ENCODE data around the gene SP7.
"Not testable (repeated sequence)": the region's sequence is repeated elsewhere in the genome, so short reads cannot be mapped to it uniquely, and the experiment has no call there.

SP7 gene

DNA sequence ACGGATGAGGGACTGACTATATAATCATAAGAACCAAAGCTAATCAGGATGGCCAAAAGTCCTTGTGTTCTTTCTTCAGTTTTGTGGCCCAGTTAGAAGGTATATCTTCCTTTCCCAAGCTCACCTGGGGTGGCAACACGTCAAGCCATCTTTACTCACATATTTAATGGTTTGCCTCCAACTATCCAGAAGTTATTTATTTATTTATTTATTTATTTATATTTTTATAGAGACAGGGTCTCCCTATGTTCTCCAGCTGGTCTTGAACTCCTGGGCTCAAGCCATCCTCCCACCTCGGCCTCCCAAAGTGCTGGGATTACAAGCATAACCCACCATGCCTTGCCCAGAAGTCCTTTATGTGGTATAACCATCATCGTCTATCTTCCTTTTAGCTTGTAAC lies 11.8 kb upstream of the SP7 start:
- FAIRE-seq, result no peak
- DNase-seq (ENCODE audit: insufficient read length, low spot score), result no peak

DNA sequence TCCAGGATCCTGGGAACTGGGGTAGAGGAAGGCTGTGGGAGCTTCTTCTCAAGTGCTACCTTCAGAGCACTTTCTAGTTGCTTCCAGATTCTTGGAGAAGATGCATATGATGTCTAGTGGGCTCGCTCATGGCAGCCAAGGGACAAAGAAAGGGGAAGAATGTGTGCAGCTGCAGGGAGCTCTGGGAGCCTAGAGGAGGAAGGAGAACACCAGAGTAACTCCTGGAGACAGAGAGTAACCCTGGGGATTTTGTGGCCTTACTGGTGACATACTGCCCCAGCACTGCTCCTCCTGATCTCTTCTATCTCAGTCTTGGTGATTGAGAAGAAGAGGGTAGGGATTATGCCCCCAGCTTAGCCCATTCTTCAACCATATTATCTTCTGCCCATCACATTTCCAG lies 10.3 kb upstream of the SP7 start:
- DNase-seq (ENCODE audit: insufficient read length, low spot score) (no peak), FAIRE-seq (no peak)

DNA sequence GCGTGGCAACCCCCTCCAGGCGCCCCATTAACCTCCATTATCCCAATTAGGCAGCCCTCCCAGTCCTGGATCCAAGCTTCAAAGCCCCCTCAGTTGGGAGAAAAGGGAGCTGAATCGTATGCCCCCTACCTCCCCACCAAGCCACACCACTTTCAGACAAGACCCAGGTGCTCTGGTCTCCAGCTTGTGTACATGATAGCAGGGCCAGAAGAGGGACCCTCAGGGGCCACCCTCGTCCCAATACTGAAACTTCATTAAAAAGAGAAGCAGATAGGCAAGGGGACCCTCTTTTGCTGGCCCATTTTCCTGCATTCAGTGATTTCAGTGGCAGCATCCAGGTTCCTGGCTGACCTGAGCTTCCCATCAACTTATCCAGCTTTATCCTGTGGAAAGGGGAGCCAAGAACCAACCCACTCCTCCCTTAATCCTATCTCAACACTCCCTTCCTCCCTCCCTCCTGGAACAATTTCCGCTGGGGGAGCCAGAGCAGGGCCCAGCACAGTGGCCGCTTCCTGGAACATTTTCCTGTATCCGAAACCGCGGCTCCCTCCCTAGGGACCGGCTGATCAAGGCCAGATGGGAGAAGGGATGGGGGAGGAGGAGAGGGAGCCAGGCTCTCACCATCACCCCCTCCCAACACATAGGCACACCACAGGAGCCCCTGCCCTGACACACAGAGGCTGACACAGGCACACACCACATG lies 9.5 kb upstream of the SP7 start:
- no peak for FAIRE-seq
- no peak for DNase-seq (ENCODE audit: insufficient read length, low spot score)

DNA sequence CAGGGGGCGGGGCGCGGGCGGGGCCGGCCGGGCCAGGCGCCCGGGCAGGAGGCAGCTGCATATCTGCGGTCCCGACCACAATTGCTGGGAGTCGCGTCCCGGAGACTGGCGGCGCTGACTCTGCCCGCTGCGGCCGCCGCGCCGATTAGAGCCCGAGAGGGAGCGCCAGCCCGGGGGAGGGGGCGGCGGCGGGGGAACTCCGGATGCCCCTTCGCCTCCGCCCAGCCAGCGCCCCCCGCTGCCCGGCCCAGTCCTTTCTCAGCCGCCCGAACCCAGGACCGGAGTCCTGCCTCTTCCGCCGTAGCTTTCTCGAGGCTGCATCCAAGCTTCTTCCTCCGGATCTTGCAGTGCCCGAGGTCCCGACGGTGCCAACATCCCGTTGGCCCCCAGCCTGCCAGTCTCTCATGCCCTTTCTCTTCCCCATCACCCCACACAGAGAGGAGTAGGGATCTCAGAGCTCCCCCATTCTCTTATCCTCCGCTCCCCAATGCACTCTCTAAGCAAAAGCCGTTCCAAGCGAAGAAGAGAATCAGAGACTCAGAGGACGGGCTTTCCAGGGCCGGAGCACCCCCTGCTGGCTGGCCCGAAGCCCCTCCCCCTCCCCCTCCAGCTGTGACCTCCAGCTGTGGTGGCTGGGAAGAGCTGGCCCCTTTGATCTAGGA lies 8.8 kb upstream of the SP7 start:
- FAIRE-seq (no peak), DNase-seq (ENCODE audit: insufficient read length, low spot score) (peak; percentile 72)

DNA sequence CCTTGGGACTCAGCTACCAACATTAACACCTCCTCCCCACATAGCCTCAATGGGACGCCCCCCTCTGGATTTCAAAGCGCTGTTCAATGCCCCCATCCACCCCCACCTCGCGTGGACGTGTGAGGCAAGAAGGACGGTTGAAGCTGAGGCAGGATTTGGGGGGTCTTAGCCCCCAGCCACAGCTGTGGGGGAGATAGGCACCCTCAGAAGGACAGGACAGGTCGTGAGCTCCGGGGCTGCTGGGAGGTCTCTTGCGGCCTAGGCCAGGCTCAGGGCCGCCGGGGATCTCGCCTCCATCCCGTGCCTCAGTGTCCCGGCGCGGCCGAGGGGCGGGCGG lies 8.3 kb upstream of the SP7 start:
- DNase-seq (ENCODE audit: insufficient read length, low spot score), result no peak
- FAIRE-seq, result no peak

DNA sequence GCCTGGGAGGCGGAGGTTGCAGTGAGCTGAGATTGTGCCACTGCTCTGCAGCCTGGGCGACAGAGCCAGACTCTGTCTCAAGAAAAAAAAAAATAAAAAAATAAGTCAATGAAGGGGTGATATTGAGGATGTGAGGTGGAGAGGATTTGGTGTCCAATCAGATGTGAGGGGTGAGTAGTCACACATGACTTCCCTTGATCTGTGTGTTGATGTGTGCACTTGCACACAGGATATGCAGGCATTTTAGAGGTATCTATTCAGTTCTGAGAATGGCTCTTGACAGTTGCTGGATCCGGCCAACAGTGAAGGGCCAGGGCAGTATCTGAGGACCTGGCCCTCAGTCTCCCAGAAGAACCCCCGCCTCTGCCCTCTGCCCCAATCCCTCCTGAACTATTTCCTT lies 7.8 kb upstream of the SP7 start:
- FAIRE-seq, result no peak
- DNase-seq (ENCODE audit: insufficient read length, low spot score), result no peak

- DNase-seq (ENCODE audit: insufficient read length, low spot score), result no peak
- no peak for FAIRE-seq
Measured at GRCh38 chr12:53343449-53343848, 7.3 kb upstream of the SP7 start.

DNA sequence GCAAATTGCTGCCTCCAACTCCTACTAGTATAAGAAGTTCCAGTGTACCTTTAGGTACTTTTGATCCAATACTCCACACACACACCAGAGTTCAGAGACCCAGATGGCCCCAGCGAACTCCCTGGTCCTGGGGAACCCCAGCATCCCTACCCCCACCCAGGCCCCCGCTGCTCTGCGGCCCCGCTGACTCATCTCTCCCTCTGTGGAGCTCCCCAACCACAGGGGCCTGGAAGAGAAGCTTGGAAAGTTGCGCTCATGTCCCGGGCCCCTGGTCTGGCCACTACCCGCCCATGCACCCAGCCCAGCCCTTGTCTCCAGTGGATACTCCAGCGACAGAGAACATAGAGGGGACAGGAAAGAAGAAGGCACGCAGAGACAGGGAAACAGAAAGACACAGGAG lies 4.2 kb upstream of the SP7 start:
- FAIRE-seq, result no peak
- DNase-seq (ENCODE audit: insufficient read length, low spot score), result no peak

DNA sequence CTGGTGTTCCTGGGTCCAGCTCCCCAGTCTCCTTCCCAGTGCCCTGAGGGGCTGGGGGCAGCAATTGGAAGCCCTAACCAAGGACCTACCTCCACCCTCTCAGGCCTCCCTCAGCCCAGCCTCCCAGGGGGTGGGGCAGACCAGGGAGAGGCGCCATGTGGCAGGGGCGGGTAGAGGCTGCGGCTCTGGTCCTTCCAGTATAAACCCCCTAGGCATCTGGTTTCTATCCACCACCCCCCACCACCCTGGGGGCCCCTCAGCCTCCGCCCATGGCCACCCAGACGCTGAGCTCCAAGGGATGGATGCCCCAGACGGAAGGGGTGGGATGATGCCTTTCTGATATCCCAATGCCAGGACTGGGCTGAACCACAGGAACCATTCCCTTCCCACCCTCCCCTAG lies 2.8 kb upstream of the SP7 start:
- no peak for FAIRE-seq
- no peak for DNase-seq (ENCODE audit: insufficient read length, low spot score)

DNA sequence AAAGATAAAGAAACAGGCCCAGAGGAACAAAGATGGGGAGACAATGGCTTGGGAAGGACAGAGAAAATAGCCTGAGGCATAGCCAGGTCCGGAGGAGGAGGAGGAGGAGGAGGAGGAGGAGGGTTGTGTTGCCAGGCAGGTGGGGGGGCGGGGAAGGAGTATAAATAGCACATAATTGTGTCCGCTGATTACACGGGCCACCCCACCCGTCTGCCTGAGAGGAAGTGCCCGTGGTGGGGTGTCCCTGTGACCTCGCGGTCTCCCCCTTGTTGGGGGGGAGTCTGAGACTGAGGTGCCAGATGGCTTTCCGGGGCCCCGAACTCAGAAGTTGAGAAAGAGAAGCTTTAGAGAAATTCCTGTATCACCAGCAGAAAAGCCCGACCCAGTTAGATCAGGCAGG lies 1.9 kb upstream of the SP7 start:
- DNase-seq (ENCODE audit: insufficient read length, low spot score) (no peak), FAIRE-seq (no peak)

DNA sequence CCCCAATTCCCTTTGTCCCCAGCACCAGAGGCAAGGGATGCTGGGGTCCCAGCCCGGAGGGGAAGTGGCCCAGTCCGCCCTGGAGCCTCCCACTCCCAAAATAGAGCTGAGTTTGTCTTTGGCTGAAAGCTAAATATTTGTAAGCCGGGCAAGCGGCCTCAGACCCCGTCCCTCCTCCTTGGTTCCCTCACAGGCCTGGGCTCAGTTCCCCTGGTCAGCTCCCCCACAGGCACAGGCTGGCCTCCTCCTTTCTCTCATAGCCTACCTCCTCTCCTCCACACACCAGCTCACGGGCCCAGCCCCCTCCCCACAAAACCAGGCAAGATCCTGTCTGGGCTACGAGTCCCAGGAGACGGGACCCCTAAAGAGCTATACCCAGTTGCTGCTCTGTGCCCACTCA lies 1.3 kb downstream of the SP7 start:
- DNase-seq (ENCODE audit: insufficient read length, low spot score) (no peak), FAIRE-seq (no peak)

- FAIRE-seq, result no peak
- no peak for DNase-seq (ENCODE audit: insufficient read length, low spot score)
Measured at GRCh38 chr12:53333845-53334244, 2.3 kb downstream of the SP7 start.

- DNase-seq (ENCODE audit: insufficient read length, low spot score) (no peak), FAIRE-seq (no peak)
Measured at GRCh38 chr12:53333289-53333688, 2.9 kb downstream of the SP7 start.

- no peak for FAIRE-seq
Measured at GRCh38 chr12:53332744-53333143, 3.4 kb downstream of the SP7 start.

DNA sequence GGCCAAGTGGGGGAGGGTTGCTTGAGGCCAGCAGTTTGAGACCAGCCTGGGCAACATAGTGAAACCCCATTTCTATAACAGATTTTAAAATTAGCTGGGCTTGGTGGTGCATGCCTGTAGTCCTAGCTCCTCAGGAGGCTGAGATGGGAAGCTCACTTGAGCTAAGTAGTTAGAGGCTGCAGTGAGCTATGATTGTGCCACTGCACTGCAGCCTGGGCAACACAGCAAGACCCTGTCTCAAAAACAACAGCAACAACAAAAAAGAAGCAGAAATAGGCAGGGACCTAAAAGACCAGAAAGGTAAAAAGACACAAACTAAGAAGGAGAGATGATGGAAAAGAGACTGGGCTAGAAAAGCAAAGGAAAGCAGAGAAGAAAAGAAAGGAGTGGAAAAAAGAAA lies 3.8 kb downstream of the SP7 start:
- not testable (repeated sequence) for DNase-seq (ENCODE audit: insufficient read length, low spot score); FAIRE-seq

More at GRCh38 chr12:53332744-53333143, 3.4 kb downstream of the SP7 start:
- DNase-seq (ENCODE audit: insufficient read length, low spot score), result no peak

DNA sequence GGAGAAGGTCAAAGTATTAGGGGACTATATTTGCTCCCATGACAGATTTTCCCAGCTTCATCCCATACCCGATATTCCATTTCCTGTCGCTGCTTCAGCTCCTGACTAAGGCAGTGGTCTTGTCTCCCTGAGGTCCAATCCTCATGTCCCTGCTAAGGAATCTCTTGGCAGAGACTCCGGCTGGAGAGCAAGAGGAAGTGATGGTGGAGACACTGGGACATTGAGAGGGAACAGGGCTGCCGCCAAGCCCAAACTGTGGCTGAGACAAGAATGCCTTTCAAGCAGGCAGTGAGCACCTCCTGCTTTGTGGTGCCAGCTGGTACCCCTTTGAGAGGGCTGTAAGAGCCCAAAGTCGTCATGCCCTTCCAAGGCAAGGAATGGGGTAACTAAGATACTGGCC lies 5.5 kb downstream of the SP7 start:
- no peak for FAIRE-seq
- no peak for DNase-seq (ENCODE audit: insufficient read length, low spot score)

DNA sequence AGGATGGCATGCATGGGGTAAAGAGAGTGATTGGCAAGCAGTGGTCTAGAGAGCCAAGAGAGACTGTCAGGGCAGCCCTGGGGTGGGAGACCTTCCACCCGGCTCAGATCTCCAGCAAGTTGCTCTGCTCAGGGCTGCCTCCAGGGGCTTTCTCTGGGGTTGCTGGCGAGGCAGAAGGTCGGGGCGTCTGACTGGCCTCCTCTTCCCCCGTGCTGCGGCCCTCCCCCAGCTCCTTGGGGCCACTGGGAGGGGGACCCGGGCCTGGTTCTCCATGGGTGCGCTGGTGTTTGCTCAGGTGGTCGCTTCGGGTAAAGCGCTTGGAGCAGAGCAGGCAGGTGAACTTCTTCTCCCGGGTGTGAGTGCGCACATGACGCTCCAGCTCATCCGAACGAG lies 8.1 kb downstream of the SP7 start:
- DNase-seq (ENCODE audit: insufficient read length, low spot score) (no peak), FAIRE-seq (no peak)

DNA sequence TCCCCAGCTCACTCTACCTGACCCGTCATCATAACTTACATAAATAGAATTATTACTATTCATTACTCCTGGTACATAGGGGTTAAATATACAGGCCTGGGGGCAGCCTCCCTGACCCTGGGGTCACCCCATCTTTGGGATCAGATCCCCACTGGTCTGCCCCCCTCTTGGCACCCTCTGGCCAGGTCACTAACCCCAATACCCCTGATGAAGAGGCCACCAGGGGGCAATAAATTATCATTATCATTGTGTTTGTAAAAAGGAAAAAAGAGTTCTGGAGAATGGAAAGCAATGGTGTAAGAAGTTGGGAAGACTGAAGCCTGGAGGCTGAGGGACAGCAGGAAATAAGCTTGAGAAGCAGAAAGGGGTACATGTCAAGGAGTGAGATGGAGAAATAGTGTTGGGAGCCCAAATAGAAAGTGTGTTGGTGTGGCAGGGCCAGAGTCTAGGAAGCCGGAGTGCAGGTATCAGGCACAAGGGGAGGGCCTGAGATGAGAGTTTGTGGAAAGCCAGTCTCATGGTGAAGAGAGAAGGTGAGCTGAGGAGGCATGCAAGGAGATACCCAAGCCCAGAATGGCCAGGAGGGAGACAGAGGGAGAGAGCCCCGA lies 8.6 kb downstream of the SP7 start:
- no peak for FAIRE-seq
- DNase-seq (ENCODE audit: insufficient read length, low spot score), result peak; percentile 25

DNA sequence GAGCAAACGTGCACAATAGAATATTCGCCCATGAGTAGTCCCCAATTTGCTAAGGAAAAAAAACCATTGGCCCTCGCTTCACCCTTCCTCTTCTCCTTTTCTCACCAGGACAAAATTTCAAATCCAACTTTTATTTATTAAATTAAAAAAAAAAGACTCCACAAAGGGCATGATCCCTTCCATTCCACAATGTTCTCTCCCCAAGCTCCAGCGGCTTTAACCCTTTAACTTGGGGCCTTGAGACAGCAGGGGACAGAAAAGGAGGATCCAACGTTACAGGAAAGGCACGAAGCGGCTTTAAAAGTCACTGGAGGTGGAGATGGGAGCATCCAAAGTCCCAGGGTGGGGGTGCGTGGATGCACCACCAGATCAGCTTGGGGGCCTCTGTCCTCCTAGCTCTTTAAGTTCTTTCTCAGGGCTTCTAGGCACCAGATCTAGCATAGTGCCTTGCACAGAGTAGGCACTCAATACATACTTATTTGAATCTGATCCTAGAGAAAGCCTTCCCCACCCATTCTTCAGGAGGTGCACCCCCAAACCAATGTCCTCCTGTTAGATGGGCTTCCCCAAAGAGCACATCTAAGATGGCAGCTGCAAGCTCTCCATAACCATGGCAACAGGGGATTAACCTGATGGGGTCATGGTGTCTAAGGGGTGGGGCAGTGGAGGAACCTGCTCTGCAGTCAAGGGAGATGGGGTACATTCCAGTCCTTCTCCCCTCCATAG lies 9.5 kb downstream of the SP7 start:
- FAIRE-seq (no peak), DNase-seq (ENCODE audit: insufficient read length, low spot score) (no peak)

GRCh38 chr12:53325511-53326061 lies 10.6 kb downstream of the SP7 start:
- no peak for FAIRE-seq

GRCh38 chr12:53324779-53325510 lies 11.2 kb downstream of the SP7 start:
- DNase-seq (ENCODE audit: insufficient read length, low spot score) (peak; percentile 94), FAIRE-seq (no peak)

More at GRCh38 chr12:53325511-53326061, 10.6 kb downstream of the SP7 start:
- DNase-seq (ENCODE audit: insufficient read length, low spot score), result no peak
